HepG2 (cell line): ENCODE results near the gene NFATC3. TPM values are rescaled to one million over a fixed set of nuclear protein-coding genes. Genes with fewer than 3 reads are reported as not detected.

Experiments
- CAMTA2 ChIP-seq: sonication (generic); formaldehyde crosslinking; IDR thresholded peaks from 2 replicates; pipeline ENCODE4 v1.4.0; 2020; ENCODE audit warnings: mild to moderate bottlenecking, missing genetic modification reagents, borderline replicate concordance
- CREM ChIP-seq, 2 experiments: sonication (generic) in 1 of 2; formaldehyde crosslinking in 1 of 2; IDR thresholded peaks; 2 replicates each; pipeline versions ENCODE4 v1.4.0 to v1.6.1; 2016 to 2020; ENCODE audit warnings: antibody characterized with exemption in 1 of 2, mild to moderate bottlenecking in 1 of 2, missing genetic modification reagents in 1 of 2
- IKZF4 ChIP-seq: sonication (generic); formaldehyde crosslinking; IDR thresholded peaks from 2 replicates; pipeline ENCODE4 v1.5.1; 2020; ENCODE audit warnings: borderline replicate concordance, mild to moderate bottlenecking, low read depth, missing genetic modification reagents; ENCODE audit errors: not compliant biosample characterization
- IRX3 ChIP-seq: sonication (generic); formaldehyde crosslinking; IDR thresholded peaks from 2 replicates; pipeline ENCODE4 v1.8.1; 2023; ENCODE audit warnings: mild to moderate bottlenecking, low read depth, missing genetic modification reagents, borderline replicate concordance
- PCBP1 ChIP-seq: fragments of 200-400 bp; formaldehyde crosslinking; IDR thresholded peaks from 2 replicates; pipeline ENCODE4 v1.6.1; 2017; ENCODE audit warnings: mild to moderate bottlenecking, low read depth, low read length, borderline replicate concordance
- PRPF4 ChIP-seq: fragments of 200-400 bp; formaldehyde crosslinking; IDR thresholded peaks from 2 replicates; pipeline ENCODE4 v1.6.1; 2016; ENCODE audit warnings: low read length, low read depth; ENCODE audit not compliant: poor library complexity, severe bottlenecking
- TOPORS ChIP-seq: sonication (generic); formaldehyde crosslinking; IDR thresholded peaks from 2 replicates; pipeline ENCODE4 v1.8.0; 2023; ENCODE audit warnings: mild to moderate bottlenecking, missing genetic modification reagents
- ZBTB38 ChIP-seq: sonication (generic); formaldehyde crosslinking; IDR thresholded peaks from 2 replicates; pipeline ENCODE4 v1.5.1; 2020; ENCODE audit warnings: mild to moderate bottlenecking, missing genetic modification reagents
- ZC3H4 ChIP-seq: sonication (generic); formaldehyde crosslinking; IDR thresholded peaks from 2 replicates; pipeline ENCODE4 v1.4.0; 2020; ENCODE audit warnings: missing genetic modification reagents, borderline replicate concordance
- ZNF264 ChIP-seq: sonication (generic); formaldehyde crosslinking; IDR thresholded peaks from 2 replicates; pipeline ENCODE4 v1.4.0; 2020; ENCODE audit warnings: missing genetic modification reagents
- ZNF563 ChIP-seq: sonication (generic); formaldehyde crosslinking; IDR thresholded peaks from 2 replicates; pipeline ENCODE4 v1.8.0; 2022; ENCODE audit warnings: mild to moderate bottlenecking, moderate library complexity, missing genetic modification reagents
- ZNF782 ChIP-seq: sonication (generic); formaldehyde crosslinking; IDR thresholded peaks from 2 replicates; pipeline ENCODE4 v1.4.0; 2020; ENCODE audit warnings: missing genetic modification reagents, mild to moderate bottlenecking, borderline replicate concordance
- polyA plus RNA-seq, 8 experiments: library from polyadenylated mRNA; depleted of rRNA in 3 of 8; stranded (reverse) in 7 of 8; unstranded in 1 of 8; fragments of >200 nt; fragmentation: Illumina TruSeq in 4 of 8; extraction: Trizol in 4 of 8; gene quantifications; 2 replicates each; pipeline versions ENCODE4 v1.2.1 to v1.2.3, GENCODE V29; 2011 to 2016; ENCODE audit warnings: low read depth in 4 of 8, missing spikeins in 1 of 8, mixed read lengths in 1 of 8; ENCODE audit not compliant: insufficient read depth in 1 of 8
- total RNA-seq, 5 experiments: library from RNA; depleted of rRNA; stranded (reverse); fragments of >200 nt; fragmentation: Illumina TruSeq; extraction: Trizol; gene quantifications; 2 replicates each; pipeline ENCODE4 v1.2.3, GENCODE V29; 2016; ENCODE audit warnings: low read depth in 1 of 5
- TF ChIP-seq, protein P1 (sequence below), 2 experiments: sonication (generic) in 1 of 2; formaldehyde crosslinking in 1 of 2; IDR thresholded peaks; 2 replicates each; pipeline versions ENCODE4 v1.4.0 to v1.6.1; 2018 to 2020; ENCODE audit warnings: missing genetic modification reagents in 2 of 2, borderline replicate concordance in 1 of 2, low read depth in 1 of 2, mild to moderate bottlenecking in 1 of 2, missing biosample characterization in 1 of 2
- TF ChIP-seq, protein P2 (sequence below): sonication (generic); formaldehyde crosslinking; IDR thresholded peaks from 2 replicates; pipeline ENCODE4 v1.4.0; 2020; ENCODE audit warnings: missing genetic modification reagents, borderline replicate concordance
- TF ChIP-seq, protein P3 (sequence below): sonication (generic); formaldehyde crosslinking; IDR thresholded peaks from 2 replicates; pipeline ENCODE4 v1.4.0; 2020; ENCODE audit warnings: missing genetic modification reagents; ENCODE audit errors: not compliant biosample characterization
- TF ChIP-seq, protein P4 (sequence below): sonication (generic); formaldehyde crosslinking; IDR thresholded peaks from 2 replicates; pipeline ENCODE4 v1.5.1; 2020; ENCODE audit warnings: missing genetic modification reagents, mild to moderate bottlenecking, borderline replicate concordance
- TF ChIP-seq, protein P5 (sequence below): sonication (generic); formaldehyde crosslinking; IDR thresholded peaks from 2 replicates; pipeline ENCODE4 v1.4.0; 2020; ENCODE audit warnings: missing genetic modification reagents

NFATC3 gene
- total and polyA plus RNA-seq, 2 of the 13 experiments (the other 11 are each of a cell fraction or from before 2014, with no cell fraction given), result 52.6 to 62.7 TPM

DNA sequence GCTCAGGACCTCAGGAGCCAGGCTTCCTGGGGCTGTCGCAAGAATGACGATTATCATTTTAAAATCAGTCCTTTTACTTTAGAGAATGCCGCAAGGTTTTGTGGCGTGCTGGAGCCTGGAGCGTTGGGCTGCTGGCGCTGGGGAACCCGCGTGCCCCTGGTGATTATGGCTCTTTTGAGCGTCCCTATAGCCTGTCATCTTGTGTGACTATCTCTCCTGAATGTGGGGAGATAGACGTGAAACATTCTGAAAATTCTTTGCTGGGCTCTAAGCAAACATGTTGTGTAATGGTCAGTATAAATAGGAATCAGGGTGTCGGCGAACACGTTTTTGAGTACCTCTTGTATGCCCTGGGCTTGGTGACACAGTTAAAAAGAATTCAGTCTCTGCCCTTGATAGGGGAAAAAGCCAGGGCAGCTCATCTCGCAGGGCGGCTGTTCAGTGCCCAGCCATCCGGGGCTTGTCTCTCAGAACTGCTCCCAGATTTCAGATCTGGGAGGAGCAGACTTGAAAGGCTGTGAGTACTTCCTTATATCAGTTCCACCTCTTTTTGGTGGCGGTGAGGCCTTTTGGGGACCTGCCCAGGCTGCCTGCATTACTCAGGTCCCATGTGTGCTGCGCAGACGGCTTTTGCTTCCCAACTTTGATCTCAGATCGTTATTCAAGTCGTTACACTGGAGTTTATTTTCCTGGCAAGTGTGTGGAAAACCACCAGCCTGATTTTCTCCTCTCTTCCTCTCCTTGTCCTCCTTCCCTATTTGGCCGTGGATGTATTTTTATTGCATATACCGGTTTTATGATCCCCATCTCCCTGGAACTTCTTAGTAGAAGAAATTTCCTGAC is 180.1 kb downstream of the NFATC3 start (continued):
- TF ChIP-seq, protein P1, sequence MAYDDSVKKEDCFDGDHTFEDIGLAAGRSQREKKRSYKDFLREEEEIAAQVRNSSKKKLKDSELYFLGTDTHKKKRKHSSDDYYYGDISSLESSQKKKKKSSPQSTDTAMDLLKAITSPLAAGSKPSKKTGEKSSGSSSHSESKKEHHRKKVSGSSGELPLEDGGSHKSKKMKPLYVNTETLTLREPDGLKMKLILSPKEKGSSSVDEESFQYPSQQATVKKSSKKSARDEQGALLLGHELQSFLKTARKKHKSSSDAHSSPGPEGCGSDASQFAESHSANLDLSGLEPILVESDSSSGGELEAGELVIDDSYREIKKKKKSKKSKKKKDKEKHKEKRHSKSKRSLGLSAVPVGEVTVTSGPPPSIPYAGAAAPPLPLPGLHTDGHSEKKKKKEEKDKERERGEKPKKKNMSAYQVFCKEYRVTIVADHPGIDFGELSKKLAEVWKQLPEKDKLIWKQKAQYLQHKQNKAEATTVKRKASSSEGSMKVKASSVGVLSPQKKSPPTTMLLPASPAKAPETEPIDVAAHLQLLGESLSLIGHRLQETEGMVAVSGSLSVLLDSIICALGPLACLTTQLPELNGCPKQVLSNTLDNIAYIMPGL (CRISPR knock-in tag; IDR thresholded peaks at IDR 0.05; ENCODE audit: borderline replicate concordance in 1 of 2, low read depth in 1 of 2), result peak; percentile 41 to 45; a peak in 2 of 4 replicates
- TF ChIP-seq PCBP1 (no peak), ZNF264 (CRISPR knock-in tag) (peak; percentile 80), CREM (IDR thresholded peaks at IDR 0.05) (peak; percentile 87), CREM (CRISPR knock-in tag; IDR thresholded peaks at IDR 0.05) (no peak), TOPORS (no peak), CAMTA2 (CRISPR knock-in tag) (0 out of 2 replicates have a peak, but pooled peaks have one; percentile 5), IKZF4 (no peak), ZNF782 (CRISPR knock-in tag) (no peak), ZC3H4 (CRISPR knock-in tag) (no peak; the same call in 1 of the 2 replicates), PRPF4 (no peak), ZBTB38 (CRISPR knock-in tag) (no peak; the same call in 1 of the 2 replicates), IRX3 (CRISPR knock-in tag) (no peak), ZNF563 (CRISPR knock-in tag) (no peak)
- TF ChIP-seq, protein P2, sequence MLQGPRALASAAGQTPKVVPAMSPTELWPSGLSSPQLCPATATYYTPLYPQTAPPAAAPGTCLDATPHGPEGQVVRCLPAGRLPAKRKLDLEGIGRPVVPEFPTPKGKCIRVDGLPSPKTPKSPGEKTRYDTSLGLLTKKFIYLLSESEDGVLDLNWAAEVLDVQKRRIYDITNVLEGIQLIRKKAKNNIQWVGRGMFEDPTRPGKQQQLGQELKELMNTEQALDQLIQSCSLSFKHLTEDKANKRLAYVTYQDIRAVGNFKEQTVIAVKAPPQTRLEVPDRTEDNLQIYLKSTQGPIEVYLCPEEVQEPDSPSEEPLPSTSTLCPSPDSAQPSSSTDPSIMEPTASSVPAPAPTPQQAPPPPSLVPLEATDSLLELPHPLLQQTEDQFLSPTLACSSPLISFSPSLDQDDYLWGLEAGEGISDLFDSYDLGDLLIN, result no peak
- TF ChIP-seq, protein P3, sequence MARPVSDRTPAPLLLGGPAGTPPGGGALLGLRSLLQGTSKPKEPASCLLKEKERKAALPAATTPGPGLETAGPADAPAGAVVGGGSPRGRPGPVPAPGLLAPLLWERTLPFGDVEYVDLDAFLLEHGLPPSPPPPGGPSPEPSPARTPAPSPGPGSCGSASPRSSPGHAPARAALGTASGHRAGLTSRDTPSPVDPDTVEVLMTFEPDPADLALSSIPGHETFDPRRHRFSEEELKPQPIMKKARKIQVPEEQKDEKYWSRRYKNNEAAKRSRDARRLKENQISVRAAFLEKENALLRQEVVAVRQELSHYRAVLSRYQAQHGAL (CRISPR knock-in tag), result no peak
- TF ChIP-seq, protein P4, sequence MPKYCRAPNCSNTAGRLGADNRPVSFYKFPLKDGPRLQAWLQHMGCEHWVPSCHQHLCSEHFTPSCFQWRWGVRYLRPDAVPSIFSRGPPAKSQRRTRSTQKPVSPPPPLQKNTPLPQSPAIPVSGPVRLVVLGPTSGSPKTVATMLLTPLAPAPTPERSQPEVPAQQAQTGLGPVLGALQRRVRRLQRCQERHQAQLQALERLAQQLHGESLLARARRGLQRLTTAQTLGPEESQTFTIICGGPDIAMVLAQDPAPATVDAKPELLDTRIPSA, result no peak
- TF ChIP-seq, protein P5, sequence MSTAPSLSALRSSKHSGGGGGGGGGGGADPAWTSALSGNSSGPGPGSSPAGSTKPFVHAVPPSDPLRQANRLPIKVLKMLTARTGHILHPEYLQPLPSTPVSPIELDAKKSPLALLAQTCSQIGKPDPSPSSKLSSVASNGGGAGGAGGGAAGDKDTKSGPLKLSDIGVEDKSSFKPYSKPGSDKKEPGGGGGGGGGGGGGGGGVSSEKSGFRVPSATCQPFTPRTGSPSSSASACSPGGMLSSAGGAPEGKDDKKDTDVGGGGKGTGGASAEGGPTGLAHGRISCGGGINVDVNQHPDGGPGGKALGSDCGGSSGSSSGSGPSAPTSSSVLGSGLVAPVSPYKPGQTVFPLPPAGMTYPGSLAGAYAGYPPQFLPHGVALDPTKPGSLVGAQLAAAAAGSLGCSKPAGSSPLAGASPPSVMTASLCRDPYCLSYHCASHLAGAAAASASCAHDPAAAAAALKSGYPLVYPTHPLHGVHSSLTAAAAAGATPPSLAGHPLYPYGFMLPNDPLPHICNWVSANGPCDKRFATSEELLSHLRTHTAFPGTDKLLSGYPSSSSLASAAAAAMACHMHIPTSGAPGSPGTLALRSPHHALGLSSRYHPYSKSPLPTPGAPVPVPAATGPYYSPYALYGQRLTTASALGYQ (CRISPR knock-in tag), result peak; percentile 91; the same call in 1 of the 2 replicates
